Endometrium (tissue), 2 donors: ENCODE results near the gene GID8.
"Not testable (repeated sequence)": the region's sequence is repeated elsewhere in the genome, so short reads cannot be mapped to it uniquely, and the experiment has no call there.

Experiments used
- FAIRE-seq: peaks from 2 replicates; lab custom pipeline; 2012; peaks lifted over from hg19 to GRCh38; lab: Jason Lieb, UNC
- donor health status: control.
- donor health status: control.

Gene GID8

DNA sequence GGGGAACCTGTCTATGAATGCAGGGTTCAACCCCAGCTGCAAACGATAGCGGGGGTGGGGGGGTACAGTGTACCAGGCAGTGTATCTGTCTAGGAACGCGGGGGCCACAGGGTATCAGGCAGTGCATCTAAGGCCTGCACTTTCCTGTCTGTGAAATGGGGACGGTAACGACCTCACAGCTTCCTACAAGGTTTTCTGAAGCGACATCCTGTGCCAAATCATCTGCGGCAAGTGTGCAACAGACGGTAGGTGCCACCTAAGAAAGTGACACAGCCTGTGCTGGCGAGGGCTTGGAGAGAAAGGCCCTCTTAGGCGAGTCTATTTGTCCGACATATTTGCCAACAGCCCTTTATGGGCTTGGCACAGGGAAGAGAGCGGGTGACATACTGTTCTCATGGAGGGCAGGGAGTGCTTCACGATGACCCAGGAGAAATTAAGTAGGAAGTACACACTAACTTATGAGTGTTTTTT lies 15.5 kb upstream of the GID8 start:
- FAIRE-seq, result no peak

DNA sequence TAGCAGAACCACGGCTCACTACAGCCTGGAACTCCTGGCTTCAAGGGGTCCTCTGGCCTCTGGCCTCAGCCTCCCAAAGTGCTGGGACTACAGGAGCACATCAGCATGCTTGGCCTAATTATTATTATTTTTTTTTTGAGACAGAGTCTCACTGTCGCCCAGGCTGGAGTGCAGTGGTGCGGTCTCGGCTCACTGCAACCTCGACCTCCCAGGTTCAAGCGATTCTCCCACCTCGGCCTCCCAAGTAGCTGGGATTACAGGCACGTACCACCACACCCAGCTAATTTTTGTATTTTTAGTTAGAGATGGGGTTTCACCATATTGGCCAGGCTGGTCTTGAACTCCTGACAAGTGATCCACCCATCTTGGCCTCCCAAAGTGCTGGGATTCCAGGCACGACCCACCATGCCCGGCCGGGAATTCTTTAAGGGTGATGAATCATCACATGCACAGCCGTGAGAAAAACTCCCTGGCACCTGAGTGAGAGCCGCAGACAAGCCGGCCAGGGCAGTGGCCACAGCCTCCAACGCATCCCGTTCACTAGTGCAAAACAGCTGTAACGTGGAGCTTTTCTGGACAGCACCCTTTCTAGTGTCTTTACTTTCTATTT lies 14.8 kb upstream of the GID8 start:
- not testable (repeated sequence) for FAIRE-seq

DNA sequence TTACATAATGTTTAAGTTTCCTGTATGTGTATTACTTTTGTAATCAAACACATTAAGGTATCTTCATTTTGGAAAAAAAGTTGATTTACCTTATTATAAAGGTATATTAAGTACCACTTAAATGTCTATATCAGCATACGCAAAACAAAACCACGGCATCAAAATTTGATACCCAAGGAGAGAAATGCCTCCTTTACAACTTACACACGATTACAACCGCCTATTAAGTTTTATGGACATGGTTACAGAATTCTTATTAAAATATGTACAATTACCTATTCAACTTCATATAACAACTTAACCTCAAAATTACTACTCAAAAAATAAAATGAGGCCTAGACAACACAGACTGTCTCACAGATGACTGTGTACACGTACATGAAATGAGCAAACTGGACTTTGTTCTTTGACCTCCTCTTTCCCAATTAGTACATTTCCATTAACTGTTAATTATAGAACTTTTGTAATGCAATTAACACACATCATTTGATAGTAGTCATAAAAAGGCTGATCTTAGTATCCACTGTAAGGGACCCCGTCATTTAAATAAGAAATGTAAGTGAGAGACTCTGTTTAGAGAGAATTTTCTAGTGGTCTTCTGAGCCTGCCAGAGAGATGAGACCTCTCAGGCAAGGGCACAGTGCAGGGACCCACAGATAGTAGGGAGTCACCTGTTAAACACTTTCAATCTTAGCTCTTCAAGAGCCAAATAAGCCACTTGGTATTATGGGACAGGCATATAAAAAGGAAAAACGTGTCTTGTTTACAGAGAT lies 14.1 kb upstream of the GID8 start:
- no peak for FAIRE-seq

DNA sequence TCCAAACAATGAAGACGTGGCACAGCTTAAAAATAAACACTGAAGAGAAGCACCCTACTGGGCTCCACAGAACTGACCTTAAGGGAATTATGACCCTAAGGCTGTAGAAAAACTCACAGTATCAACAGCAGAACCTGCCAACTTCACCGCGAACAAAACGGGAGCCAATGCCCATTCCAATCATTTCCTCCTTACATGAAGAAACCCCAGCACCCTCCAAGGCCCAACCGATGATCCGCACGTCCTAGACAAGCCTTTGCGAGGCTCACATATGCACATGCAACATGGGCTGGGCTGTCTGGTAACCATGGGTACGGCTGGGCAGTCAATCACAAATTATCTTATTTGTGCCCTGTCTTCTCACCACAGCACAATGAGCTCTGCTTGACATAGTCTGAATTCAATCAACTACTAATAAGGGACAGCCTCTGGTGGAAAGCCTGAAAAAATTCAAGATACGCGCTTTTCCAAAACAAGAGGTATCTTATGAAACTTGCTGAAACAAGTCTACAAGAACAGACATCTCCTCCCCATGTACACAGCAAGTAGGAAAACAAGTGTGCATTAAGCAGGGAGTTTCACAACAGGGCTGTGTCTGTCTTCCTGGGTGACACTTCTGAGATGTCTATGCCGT lies 13.4 kb upstream of the GID8 start:
- no peak for FAIRE-seq

DNA sequence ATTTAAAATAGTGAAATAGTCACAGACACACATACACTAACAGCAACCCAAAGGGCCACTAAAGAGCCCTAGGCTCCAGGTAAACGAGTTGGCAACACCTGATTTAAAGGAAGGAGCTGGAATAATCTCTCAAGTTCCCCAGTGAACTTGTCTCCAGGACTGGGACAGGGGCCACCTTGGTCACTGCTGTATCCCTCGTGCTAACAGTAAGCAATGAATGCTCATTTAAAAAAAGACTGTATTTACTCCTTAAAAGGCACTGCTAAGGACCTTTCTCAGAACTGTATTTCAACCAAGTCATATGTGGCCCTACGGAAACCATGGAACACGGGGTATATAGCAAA lies 12.9 kb upstream of the GID8 start:
- FAIRE-seq, result no peak

DNA sequence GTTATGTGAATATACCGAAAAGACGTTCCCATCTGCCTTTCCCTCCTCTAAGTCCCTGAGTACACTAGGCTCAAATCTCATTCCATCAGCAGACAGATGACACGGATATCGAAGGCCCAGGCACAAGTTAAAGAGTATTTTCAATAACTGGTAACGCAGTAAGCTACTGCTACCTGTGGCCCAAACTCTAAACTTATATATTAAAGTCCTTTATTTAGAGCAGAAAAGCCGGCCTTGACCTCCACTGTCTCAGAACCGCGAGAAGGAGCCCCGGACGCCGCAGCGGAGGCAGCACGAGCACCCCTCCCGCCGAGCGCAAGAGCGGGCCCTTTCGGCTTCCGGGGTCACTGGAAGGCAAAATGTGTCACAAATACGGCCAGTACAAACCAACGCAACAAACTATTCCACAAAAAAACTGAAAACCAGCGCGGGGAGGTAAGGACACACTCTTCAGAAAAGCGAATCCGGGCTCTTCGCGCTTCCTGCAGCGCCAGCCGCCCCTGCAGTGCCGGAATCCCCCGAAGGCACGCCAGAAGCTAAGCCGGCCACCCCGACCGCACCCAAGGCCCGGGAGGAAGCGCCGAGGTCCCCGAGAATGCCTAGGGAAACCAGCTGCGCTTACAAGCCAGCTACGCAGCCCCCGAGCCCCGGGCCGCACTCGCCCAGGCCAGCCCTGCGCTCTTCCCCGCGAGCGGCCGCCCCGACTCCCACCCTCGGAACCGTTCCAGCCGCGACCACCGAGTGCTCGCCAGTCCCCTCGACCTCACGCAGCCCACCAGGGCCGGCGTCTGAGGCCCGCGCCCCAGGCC lies 12.3 kb upstream of the GID8 start:
- no peak for FAIRE-seq

DNA sequence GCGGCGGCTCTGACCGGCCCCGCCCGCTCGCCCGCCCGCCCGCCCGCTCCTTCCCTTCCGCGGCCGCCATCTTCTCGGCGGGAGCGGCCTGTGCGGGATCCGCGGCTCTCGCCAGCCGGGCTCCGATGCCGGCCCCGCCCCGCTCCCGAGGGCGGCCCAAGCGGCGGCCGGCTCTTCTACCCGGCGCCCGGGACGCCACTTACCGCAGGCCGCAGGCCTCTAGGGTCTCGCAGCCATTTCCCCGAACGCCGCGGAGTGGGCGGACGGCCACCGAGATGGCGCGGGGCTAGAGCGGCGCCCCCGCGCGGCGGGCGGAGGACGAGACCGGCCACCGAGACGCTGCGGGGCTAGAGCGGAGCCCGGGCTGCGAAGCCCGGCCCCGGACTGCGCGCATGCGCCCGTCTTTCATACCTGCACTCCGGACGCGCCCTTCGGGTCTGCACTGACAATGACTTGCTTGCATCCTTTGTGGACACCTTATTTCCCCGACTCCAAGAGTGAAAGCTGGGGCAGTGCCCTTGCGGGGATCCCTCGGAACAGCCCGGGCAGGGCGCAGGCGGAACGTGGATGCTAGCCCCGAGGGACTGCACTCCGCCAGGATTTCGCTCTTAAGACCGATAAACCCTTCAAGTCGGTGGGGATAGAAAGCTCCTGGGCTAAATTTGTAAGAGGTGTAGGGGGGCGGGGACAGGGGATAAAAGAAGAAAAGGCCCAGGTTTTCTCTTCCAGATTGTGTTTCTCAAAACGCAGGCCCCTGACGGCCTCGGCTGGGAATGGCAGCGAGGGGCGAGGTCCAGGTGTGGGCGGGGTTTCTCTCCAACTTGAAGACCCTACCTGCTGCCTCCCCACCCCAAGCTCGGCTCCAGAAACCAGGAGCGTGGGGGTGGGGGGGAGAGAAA lies 11.5 kb upstream of the GID8 start, which contains the start of gene DIDO1:
TSS of gene DIDO1 (minus strand) at position 277 of the 899 bp plus-strand sequence.
- FAIRE-seq, result no peak

DNA sequence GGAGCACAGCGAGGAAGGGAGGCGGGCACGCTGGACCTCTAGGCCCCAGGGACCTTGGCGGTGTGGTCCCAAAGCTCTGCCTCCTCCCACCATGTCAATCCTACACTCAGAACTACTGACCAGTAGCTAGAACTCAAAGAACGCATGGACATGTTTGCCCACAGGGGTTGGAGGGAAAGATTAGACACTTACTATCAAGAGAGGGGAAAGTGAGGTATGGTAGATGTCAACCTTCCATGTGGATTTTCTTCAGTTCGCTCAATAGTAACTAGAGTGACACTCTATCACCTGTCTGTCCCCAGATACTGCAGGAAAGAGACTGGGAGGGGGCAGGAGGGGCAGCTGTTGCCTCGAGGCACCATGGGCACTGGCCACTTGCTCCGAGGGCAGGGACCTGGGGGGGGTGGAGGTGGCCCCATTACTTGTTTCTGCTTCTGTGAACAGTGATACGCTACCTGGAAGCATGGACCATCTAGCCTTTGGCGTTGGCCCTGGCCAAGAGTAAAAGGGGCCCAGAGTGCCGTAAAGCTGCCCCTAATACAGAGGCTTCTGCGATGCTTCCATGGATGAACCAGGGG lies 10.7 kb upstream of the GID8 start:
- no peak for FAIRE-seq

DNA sequence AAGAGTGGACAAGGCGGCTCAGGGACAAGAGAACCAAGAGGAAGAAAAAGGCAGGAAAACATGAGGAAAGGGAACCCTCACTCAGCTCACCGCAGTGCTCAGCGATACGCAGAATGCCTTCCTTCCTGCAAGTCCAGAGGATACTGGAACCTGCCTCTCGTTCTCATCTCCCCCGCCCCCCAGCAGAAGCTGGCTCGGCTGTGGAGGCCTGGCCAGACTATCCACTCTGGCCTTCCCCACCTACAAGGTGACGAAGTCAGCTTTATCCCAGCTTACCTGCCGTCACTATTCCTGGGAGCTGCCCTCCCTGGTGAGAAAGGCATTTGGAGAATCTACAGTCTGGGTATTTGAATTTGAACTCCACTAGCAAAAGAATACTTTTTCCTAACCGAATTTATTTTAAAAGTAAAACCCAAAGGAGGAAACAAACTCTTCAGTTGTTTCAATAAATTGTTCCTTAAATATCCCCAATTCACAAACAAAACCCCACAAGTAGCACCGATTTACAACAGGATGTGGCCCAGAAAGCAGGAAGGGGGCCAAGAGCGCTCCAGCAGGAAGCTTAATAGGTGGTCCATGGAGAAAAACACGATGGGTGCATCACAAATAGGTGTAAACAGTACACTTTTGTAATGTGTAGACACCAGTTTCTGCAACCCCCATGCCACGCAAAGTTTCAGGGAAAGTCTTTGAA lies 9.6 kb upstream of the GID8 start:
- FAIRE-seq, result no peak

DNA sequence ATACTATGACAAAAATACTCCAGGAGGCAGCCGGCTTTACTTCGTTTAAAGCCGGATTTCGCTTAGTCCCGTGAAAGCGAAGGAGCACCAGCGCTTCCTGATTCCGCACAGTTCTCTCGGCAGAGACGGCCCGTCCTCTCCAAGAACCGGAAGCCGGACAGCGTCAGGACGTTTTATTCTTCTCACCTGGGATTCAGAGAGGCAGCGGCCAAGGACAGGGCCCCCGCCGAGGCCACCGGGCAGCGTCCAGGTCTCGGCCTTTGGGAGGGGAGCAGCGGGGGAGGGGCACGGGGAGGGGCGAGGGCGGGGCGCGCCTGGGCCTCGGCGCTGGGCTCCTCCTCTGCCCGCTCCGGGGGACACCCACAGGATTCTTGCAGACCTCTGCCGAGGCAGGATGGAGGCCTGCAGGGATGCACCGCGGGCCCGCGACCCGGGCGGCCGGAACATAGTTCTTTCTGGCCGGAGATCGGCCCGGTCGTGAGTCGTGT lies 8.9 kb upstream of the GID8 start:
- FAIRE-seq, result no peak

DNA sequence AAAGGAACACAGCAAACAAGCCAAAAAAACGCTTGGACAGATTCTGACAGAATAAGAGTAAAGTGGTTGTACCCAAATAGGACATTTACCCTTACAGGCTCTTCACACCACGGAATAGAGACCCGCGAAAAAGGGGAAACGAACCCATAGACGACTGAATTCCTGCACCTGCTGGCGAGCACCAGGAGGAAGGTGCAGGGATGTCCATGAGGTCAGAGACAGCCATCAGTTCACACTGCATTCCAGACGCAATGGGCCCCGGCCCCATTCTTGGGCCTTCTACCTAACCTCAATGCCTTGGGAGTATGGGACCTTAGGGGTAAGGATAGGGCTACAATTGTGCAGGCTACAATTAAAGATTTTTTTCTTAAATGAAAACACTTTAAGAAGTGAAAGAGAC lies 6.5 kb upstream of the GID8 start:
- no peak for FAIRE-seq

DNA sequence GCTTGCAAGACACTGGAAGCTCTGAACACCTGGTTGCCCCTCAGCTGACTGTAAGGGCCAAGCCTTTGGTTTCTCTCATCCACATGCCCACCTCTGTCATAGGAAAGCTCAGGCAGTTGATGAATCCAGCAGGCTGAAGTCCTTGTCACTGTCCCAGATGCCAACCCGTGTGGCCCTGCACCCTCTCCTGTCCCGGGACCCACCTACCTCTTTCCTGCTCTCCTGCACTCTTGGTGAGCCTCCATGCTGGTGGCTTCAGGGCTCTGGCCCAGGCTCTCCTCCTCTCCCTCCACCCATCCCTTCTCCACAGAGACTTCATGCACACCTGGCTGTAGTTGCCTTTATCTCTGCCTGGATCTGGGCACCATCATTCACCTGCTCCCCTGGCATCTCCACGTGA lies 4.0 kb upstream of the GID8 start:
- FAIRE-seq, result no peak

DNA sequence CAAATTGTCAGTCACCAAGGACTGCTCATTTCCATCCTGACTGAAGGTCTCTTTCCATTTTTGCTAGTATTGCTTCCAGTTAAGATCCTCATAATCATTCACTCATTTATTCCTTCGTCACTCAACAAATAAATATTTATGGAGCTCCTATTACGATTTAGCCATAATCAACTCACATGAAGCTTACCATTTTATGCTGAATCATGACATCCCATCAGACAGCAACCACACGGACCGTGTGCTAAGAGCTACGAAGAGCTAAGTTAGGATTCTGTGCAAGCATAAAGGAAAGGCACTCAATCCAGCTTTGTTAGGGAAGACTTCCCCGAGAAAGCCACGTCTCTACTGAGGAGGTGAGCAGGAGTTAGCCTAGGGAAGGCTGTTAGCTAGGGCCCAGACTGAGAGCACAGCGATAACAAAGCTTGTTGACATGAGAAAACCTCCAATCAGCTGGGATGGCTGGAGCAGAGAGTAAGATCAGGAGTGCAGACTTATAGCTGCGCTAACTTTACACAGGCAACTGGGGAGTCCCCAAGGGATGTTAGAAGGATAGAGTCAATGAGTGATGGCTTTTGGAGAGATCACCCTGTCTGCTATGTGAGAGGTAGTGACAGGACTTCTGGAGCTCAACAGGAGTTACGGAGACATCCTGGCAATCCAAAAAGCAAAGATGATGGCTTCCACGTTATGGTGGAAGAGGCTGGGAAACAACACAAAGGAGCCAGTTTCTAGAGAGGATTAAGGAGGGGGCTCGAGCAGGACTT lies 2.6 kb upstream of the GID8 start:
- FAIRE-seq, result no peak

DNA sequence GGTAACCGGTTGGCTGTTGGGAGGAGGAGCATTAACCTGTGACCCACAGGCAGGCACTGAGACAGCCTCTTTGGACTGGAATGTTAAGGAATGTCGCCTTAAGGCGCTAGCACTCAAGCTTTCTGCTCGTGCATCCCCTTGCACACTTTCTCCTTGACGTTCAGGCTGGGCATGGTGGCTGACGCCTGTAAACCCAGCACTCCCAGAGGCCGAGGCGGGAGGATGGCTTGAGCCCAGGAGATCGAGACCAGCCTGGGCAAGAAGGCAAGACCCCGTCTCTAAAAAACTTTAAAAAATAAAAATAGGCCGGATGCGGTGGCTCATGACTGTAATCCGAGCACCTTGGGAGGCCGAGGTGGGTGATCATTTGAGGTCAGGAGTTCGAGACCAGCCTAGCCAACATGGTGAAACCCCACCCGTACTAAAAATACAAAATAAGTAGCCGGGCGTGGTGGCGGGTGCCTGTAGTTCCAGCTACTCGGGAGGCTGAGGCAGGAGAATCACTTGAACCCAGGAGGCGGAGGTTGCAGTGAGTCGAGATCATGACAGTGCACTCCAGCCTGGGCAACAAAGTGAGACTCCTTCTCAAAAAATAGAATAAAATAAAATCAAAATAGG lies 1.9 kb upstream of the GID8 start:
- no peak for FAIRE-seq

DNA sequence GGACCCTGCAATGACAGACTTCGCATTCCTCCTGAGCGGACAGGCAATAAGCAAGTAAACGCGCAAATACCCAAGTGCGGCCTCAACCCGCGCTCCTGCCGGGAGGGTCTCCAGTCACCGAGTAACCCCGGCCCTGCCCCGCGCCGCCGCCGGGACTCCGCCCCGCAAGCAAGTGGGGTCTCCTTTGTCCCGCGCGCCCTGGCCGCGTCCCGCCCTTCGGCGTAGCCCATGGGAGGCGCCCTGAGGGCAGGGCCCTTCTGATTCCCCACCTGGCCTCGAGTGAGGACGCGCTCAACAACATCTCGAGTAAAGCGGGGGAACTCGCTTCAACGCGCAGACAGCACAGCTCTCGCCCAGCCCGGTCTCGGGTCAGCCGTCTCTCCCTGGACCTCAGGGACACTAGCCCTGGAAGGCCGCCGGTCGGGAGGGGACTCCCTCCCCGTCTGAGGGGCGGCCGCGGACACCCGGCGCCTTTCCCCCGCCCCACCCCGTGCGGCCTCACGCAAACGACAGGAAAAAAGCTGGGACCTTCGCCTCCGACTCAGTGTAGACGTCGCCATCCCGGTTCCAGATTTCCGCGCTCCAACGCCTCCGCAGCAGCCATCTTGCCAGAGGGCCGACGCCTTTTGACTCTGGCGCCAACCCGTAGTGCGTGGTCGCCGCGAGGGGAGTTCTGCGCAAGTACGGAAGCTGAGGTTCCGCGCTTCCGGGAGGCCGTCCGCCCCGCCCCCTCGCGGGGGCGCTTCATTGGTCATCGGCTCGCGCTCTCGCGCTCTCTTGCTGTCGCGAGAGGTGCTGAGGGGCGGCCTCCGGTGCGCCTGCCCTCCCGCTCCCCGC lies 461 bp upstream of the GID8 start:
- no peak for FAIRE-seq

DNA sequence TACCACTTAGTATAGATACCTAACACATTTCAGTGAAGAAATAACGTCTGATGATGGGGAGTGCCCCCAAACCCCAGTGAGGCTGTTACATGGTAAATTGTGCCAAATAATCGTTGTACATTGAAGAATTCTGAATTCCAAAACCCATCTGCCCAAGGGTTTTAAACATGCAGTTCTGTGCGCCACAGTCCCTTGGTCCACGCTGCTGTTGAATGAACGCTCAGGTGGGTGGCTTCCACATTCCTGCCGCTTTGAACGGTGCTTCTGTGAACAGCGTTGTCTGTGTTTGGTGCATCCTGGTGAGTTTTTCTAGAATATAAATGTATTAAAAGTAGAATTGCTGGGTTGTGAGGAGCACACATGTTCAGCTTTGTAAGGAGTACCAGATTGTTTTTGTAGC lies 2.9 kb downstream of the GID8 start:
- FAIRE-seq, result no peak

DNA sequence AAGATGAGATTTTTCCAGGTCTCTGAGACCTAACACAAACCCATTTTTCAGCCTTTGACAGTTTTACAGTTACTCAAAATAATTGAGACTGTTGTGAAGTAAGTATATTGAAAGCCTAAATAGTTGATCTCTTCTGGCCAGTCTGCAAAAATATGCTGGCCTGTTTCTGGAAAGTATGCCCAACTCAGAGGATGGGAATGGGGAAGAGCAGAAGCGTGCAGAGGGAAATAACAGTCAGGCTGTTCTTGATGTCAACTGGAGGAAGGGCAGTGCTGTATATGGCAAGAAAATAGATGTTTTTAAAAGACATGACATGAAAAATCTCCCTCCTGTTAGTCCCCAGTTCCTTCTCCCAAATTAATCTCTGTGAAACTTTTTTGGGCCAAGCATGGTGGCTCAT lies 3.8 kb downstream of the GID8 start:
- no peak for FAIRE-seq

DNA sequence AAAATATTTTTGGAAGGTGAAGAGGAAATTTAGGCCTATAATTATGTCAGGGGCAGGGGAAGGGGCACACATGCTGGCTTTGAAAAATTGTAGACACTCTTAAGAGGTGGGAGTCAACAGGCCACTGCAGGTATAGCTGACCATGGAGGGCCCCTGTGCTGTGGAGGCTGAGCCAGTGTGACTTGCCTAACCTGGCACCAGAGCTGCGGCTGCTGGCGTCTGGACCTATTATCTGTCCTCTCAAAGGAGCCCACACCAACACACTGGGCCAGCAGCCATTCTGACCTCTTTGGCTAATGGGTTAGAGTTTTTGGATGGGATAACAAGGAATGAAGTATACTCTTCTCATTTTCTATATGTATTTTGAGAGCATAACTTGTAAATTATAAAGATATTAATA lies 4.5 kb downstream of the GID8 start:
- no peak for FAIRE-seq
